NT2/D1 (cell line): Measurements from ENCODE around the gene C19orf47.

ENCODE experiments used
- SUZ12 ChIP-seq: IDR thresholded peaks from 2 replicates; pipeline ENCODE4 v1.6.1; 2011; ENCODE audit not compliant: insufficient read length, insufficient read depth; ENCODE audit errors: extremely low read depth
- YY1 ChIP-seq: IDR thresholded peaks from 2 replicates; pipeline ENCODE4 v1.6.1; 2011; ENCODE audit not compliant: insufficient read length, insufficient read depth
- ZNF274 ChIP-seq: IDR thresholded peaks from 2 replicates; pipeline ENCODE4 v1.6.1; 2011; ENCODE audit warnings: mild to moderate bottlenecking, low read depth, low read length

- no peak for TF ChIP-seq ZNF274
- no peak for TF ChIP-seq SUZ12
- TF ChIP-seq YY1: no peak
Measured at GRCh38 chr19:40321566-40322270, 26.5 kb downstream of the C19orf47 start.
